HL-60 (cell line): ENCODE data around the gene C6orf120.

Experiments
- CTCF ChIP-seq: IDR thresholded peaks from one replicate; pipeline ENCODE4 v1.5.1; 2011; ENCODE audit warnings: low read length, control low read depth, inconsistent platforms; ENCODE audit not compliant: insufficient read depth
- POLR2AphosphoS5 ChIP-seq: IDR thresholded peaks from 2 replicates; pipeline ENCODE4 v1.6.1; 2012; ENCODE audit warnings: low read depth
- REST ChIP-seq: IDR thresholded peaks from 2 replicates; pipeline ENCODE4 v1.6.1; 2012; ENCODE audit warnings: low read depth; ENCODE audit not compliant: insufficient replicate concordance
- SPI1 ChIP-seq: IDR thresholded peaks from 2 replicates; pipeline ENCODE4 v1.6.1; 2012; ENCODE audit warnings: low read depth, mild to moderate bottlenecking, borderline replicate concordance

GRCh38 chr6:169659820-169660610 is 41.9 kb upstream of the C6orf120 start:
- TF ChIP-seq CTCF (no peak), POLR2AphosphoS5 (no peak), SPI1 (no peak), REST (no peak)
